Endodermal cell (in vitro differentiated cells): ENCODE results near the gene SLC39A3. TPM values are rescaled to one million over a fixed set of nuclear protein-coding genes. Genes with fewer than 3 reads are reported as not detected.

ENCODE experiments used
- DNase-seq: peaks from one replicate; pipeline ENCODE4 v3.0.0-alpha.2; 2017
- H3K27ac ChIP-seq: 2 replicates; pipeline ENCODE4 v1.5.1; 2013; ENCODE audit warnings: mild to moderate bottlenecking, low read depth, low read length, moderate library complexity
- H3K27me3 ChIP-seq: 2 replicates; pipeline ENCODE4 v1.6.1; 2013; ENCODE audit warnings: mild to moderate bottlenecking, low read length, moderate library complexity; ENCODE audit not compliant: insufficient read depth, control insufficient read depth, poor library complexity, severe bottlenecking
- H3K36me3 ChIP-seq: 2 replicates; pipeline ENCODE4 v1.7.0; 2013; ENCODE audit warnings: mild to moderate bottlenecking, low read length, moderate library complexity; ENCODE audit not compliant: control insufficient read depth, insufficient read depth
- H3K4me1 ChIP-seq: one replicate; pipeline ENCODE4 v1.7.0; 2013; ENCODE audit warnings: low read length; ENCODE audit not compliant: control insufficient read depth, insufficient read depth
- H3K4me3 ChIP-seq: 2 replicates; pipeline ENCODE4 v1.5.1; 2013; ENCODE audit warnings: mild to moderate bottlenecking, low read length, moderate library complexity
- H3K9ac ChIP-seq: 2 replicates; pipeline ENCODE4 v1.6.1; 2013; ENCODE audit warnings: mild to moderate bottlenecking, low read length, moderate library complexity; ENCODE audit not compliant: poor library complexity, severe bottlenecking; ENCODE audit errors: extremely low read depth
- H3K9me3 ChIP-seq: 2 replicates; pipeline ENCODE4 v1.6.1; 2013; ENCODE audit warnings: mild to moderate bottlenecking, low read length, moderate library complexity; ENCODE audit not compliant: control insufficient read depth
- H3K27ac Mint-ChIP-seq: 2 replicates; pipeline ENCODE4 v1.8.0; 2020; ENCODE audit warnings: mixed read lengths
- H3K27me3 Mint-ChIP-seq: 2 replicates; pipeline ENCODE4 v1.8.0; 2021; ENCODE audit warnings: mild to moderate bottlenecking, mixed read lengths; ENCODE audit not compliant: insufficient read depth
- H3K36me3 Mint-ChIP-seq: 2 replicates; pipeline ENCODE4 v1.8.0; 2020; ENCODE audit warnings: low read depth, mixed read lengths
- H3K4me1 Mint-ChIP-seq: 2 replicates; pipeline ENCODE4 v1.8.0; 2020; ENCODE audit warnings: mixed read lengths
- H3K4me3 Mint-ChIP-seq: 2 replicates; pipeline ENCODE4 v1.8.0; 2020; ENCODE audit warnings: mild to moderate bottlenecking, moderate library complexity, mixed read lengths
- H3K9me3 Mint-ChIP-seq: 2 replicates; pipeline ENCODE4 v1.8.0; 2020; ENCODE audit warnings: mild to moderate bottlenecking, mixed read lengths
- WGBS, 2 experiments: methylation state at CpG; one replicate each; pipeline versions ENCODE4 v1.1.5 to v1.1.7; 2013; ENCODE audit warnings: missing lambda C conversion rate in 2 of 2, mixed read lengths in 1 of 2; ENCODE audit not compliant: insufficient coverage in 1 of 2, insufficient read length in 1 of 2; 5-methylcytosine and 5-hydroxymethylcytosine counted together
- total RNA-seq, 2 donors: library from RNA; stranded (reverse); fragmentation: NEBNext Ultra II Directional in 1 of 2; extraction: Animal tissue kit (Norgen Biotek cat#: 25700) in 1 of 2; gene quantifications; 2 replicates in 1 of 2; 3 replicates in 1 of 2; pipeline ENCODE4 v1.2.1, GENCODE V29; 2021
- TF ChIP-seq, protein P1 (sequence below): fragments of 200-600 bp; sonication (generic); conservative IDR thresholded peaks from 2 replicates; pipeline ENCODE4 v1.5.0; 2021; ENCODE audit warnings: antibody characterized with exemption, mild to moderate bottlenecking

The SLC39A3 gene
- total RNA-seq, 2 donors from 2014 or later: 25.3 to 28.6 TPM

DNA sequence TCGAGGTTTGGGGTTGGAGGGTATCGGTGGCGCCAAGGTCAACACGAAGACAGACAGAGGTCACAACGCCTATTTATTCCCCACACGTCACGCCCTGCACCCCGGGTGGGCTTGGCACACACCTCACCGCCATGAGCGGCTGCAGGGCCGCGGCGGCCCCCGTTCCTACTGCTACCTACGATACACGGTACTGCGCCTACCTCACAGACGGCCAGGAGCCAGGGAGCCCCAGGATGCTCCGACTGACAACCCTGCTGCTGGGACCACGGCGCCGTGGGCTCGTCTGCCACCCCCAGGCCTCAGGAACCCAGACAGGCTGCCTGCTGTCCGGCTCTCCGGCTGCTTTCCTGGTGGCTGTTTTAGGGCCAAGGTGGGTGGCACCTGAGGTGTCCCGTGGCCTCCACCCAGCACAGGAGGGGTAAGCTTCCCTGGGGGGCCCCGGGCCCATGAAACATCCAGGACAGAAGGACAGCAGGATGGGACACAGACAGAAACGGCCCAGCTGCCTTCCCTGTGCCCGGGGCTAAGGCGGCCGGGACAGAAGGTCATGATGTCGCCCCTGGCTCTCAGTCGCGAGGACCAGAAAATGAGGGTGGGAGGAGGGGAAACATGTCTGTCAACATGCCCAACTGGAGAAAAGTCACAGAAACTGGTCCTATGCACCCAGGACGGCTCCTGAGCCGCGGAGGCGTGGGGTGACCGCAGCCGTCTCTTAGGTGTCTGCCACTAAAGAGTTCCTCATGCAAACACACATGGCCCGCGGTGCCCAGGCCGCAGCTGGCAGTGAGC is 15.0 kb upstream of the SLC39A3 start:
- WGBS, 2 experiments: 91 to 94% methylated on average over 32 to 43 of the region's 43 CpGs
- Mint-ChIP-seq H3K9me3 (no peaks in the 10 kb centered on the region), H3K27ac (no peak overlapping the region), H3K4me1 (no peaks in the 10 kb centered on the region), H3K4me3 (no peak overlapping the region), H3K36me3 (peaks cover 44% of the 10 kb centered on the region), H3K27me3 (no peaks in the 10 kb centered on the region)
- Histone ChIP-seq H3K4me3 (no peak overlapping the region), H3K9me3 (no peaks in the 10 kb centered on the region), H3K27me3 (no peaks in the 10 kb centered on the region), H3K4me1 (no peaks in the 10 kb centered on the region), H3K9ac (no peak overlapping the region), H3K36me3 (peaks cover 45% of the 10 kb centered on the region), H3K27ac (no peak overlapping the region)
- TF ChIP-seq, protein P1, sequence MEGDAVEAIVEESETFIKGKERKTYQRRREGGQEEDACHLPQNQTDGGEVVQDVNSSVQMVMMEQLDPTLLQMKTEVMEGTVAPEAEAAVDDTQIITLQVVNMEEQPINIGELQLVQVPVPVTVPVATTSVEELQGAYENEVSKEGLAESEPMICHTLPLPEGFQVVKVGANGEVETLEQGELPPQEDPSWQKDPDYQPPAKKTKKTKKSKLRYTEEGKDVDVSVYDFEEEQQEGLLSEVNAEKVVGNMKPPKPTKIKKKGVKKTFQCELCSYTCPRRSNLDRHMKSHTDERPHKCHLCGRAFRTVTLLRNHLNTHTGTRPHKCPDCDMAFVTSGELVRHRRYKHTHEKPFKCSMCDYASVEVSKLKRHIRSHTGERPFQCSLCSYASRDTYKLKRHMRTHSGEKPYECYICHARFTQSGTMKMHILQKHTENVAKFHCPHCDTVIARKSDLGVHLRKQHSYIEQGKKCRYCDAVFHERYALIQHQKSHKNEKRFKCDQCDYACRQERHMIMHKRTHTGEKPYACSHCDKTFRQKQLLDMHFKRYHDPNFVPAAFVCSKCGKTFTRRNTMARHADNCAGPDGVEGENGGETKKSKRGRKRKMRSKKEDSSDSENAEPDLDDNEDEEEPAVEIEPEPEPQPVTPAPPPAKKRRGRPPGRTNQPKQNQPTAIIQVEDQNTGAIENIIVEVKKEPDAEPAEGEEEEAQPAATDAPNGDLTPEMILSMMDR: no peak
- no peak for DNase-seq

DNA sequence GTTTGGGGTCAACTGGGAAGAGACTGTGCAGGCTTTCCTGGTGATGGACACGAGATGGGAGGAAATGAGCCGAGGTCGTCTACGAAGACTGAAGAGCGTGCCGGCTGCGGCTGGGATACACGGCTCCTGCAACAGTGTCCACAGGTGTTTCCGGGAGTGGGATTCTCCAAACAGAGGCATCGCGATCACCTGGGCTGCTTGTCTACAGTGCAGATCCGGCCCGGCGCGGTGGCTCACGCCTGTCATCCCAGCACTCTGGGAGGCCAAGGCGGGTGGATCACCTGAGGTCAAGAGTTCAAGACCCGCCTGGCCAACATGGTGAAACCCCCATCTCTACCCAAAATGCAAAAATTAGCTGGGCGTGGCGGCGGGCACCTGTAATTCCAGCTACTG is 11.6 kb upstream of the SLC39A3 start:
- H3K4me3 ChIP-seq: no peak overlapping the region
- WGBS, 2 experiments: 88 to 93% methylated on average over 12 to 21 of the region's 21 CpGs
- DNase-seq: no peak
- no peaks in the 10 kb centered on the region for H3K9me3 ChIP-seq
- H3K9me3 Mint-ChIP-seq: no peaks in the 10 kb centered on the region
- H3K36me3 ChIP-seq: peaks cover 25% of the 10 kb centered on the region
- no peak overlapping the region for H3K27ac ChIP-seq
- no peak overlapping the region for H3K9ac ChIP-seq
- no peaks in the 10 kb centered on the region for H3K27me3 ChIP-seq
- peaks cover 23% of the 10 kb centered on the region for H3K36me3 Mint-ChIP-seq
- peaks cover 6% of the 10 kb centered on the region for H3K27me3 Mint-ChIP-seq
- no peaks in the 10 kb centered on the region for H3K4me1 Mint-ChIP-seq
- TF ChIP-seq, protein P1: no peak
- no peak overlapping the region for H3K4me3 Mint-ChIP-seq
- H3K27ac Mint-ChIP-seq: no peak overlapping the region
- H3K4me1 ChIP-seq: no peaks in the 10 kb centered on the region

DNA sequence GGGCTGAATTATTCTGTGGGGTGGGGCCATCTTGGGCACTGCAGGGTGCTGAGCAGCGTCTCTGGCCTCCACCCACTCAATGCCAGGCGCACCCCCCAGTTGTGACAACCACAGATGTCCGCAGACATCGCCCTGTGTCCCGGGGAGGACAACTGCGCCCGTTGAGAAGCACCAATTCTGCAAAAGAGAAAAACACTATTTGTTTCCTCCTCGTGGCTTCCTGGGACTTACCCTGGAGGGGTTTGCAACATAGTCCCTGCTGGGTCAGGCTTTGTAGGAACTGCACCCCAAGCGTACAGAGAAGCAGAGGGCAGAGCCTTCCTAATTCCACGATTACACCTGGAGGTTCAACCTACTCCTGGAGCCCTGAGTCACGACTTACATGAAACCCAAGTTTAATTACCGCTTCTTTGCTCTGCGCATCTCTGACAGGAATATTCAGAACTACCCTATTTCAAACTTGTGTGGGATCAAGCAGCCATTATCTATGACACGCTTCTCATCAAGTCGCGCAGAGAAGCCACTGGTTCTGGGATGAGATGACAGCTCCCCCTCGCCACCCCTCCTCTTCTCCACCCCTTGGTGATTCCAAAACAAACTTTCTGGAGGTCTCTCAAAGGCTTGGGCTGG is 11.1 kb upstream of the SLC39A3 start:
- peaks cover 9% of the 10 kb centered on the region for H3K27me3 Mint-ChIP-seq
- H3K9me3 Mint-ChIP-seq: no peaks in the 10 kb centered on the region
- H3K4me3 ChIP-seq: no peak overlapping the region
- peaks cover 21% of the 10 kb centered on the region for H3K36me3 ChIP-seq
- no peaks in the 10 kb centered on the region for H3K27me3 ChIP-seq
- H3K27ac ChIP-seq: no peak overlapping the region
- no peaks in the 10 kb centered on the region for H3K9me3 ChIP-seq
- TF ChIP-seq, protein P1: no peak
- H3K9ac ChIP-seq: no peak overlapping the region
- no peak overlapping the region for H3K27ac Mint-ChIP-seq
- WGBS, 2 experiments: 86 to 87% methylated on average over 9 to 17 of the region's 17 CpGs
- peaks cover 21% of the 10 kb centered on the region for H3K36me3 Mint-ChIP-seq
- H3K4me3 Mint-ChIP-seq: no peak overlapping the region
- DNase-seq: no peak
- no peaks in the 10 kb centered on the region for H3K4me1 Mint-ChIP-seq
- H3K4me1 ChIP-seq: no peaks in the 10 kb centered on the region
